HG02870 (cell line): ENCODE results near the gene SLC28A3.
"Not testable (repeated sequence)": the region's sequence is repeated elsewhere in the genome, so short reads cannot be mapped to it uniquely, and the experiment has no call there.

Experiments
- ATAC-seq: cut with Tn5 transposase; IDR thresholded peaks from one replicate; pipeline ENCODE4 v1.9.1; 2021; ENCODE audit warnings: mild to moderate bottlenecking, moderate library complexity; ENCODE audit not compliant: unreplicated experiment

Gene SLC28A3, protein sequence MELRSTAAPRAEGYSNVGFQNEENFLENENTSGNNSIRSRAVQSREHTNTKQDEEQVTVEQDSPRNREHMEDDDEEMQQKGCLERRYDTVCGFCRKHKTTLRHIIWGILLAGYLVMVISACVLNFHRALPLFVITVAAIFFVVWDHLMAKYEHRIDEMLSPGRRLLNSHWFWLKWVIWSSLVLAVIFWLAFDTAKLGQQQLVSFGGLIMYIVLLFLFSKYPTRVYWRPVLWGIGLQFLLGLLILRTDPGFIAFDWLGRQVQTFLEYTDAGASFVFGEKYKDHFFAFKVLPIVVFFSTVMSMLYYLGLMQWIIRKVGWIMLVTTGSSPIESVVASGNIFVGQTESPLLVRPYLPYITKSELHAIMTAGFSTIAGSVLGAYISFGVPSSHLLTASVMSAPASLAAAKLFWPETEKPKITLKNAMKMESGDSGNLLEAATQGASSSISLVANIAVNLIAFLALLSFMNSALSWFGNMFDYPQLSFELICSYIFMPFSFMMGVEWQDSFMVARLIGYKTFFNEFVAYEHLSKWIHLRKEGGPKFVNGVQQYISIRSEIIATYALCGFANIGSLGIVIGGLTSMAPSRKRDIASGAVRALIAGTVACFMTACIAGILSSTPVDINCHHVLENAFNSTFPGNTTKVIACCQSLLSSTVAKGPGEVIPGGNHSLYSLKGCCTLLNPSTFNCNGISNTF

DNA sequence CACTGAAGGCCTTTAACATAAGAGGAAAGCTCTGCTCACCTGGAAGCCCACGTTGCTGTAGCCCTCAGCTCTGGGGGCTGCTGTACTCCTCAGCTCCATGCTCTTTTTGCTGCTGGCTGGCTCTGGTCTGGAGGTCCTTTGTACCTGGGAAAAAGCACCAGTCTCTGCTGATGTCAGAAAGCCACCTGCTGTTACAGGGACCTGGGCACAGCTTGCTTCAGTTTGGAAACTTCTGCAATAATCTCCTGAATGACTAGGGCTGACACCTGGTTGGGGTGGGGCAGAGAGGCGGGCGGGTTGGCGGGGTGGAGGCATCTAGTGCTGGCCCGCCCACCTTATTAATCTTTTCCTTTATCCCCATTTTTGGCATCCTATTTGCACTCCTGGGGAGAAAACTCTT, at the start of gene SLC28A3:
Gene SLC28A3 (minus strand): TSS at position 224 of the 400 bp plus-strand sequence. CDS start 125 bp downstream, at position 99.
- ATAC-seq = no peak

DNA sequence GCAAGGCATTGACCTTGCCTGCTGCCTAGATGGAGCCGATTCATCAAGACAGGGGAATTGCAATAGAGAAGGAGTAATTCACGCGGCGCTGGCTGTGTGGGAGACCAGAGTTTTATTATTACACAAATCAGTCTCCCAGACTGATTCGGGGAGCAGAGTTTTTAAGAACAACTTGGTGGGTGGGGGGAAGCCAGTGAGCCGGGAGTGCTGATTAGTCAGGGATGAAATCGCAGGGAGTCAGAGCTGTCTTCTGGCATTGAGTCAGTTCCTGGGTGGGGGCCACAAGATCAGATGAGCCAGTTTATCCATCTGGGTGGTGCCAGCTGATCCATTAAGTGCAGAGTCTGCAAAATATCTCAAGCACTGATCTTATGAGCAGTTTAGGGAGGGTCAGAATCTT, 49.7 kb upstream of the SLC28A3 start:
- not testable (repeated sequence) for ATAC-seq

DNA sequence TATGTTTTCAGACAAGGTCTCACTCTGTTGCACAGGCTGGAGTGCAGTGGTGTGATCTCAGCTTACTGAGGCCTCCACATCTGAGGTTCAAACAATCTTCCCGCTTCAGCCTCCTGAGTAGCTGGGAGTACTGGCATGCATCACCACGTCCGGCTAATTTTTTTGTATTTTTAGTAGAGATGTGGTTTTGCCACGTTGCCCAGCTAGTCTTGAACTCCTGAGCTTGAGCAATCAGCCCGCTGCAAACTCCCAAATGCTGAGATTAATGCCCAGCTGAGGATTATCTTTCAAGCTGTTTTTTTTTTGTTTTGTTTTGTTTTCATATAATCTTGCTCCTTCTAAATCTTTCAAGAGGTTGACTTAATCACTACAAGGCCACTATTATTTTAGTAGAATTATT, 47.3 kb upstream of the SLC28A3 start:
- ATAC-seq = no peak

DNA sequence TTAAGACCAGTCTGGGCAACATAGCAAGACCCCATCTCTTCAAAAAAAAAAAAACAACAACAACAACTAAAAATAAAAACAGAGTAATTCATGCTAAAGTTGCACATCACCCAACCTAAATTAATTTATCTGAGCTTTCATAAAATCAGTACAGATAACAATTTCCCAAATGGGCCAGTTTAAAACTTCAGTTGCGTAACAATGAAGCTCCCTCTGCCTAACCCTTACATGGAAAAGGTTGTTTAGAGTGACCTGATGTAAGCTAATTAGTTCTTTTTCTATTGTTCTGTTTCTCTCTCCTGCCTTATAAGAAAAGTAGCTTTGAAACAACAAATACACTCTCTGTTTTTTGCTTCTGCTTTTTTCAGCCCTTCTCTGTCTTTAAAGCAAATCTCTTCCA, 46.2 kb upstream of the SLC28A3 start:
- ATAC-seq = no peak

DNA sequence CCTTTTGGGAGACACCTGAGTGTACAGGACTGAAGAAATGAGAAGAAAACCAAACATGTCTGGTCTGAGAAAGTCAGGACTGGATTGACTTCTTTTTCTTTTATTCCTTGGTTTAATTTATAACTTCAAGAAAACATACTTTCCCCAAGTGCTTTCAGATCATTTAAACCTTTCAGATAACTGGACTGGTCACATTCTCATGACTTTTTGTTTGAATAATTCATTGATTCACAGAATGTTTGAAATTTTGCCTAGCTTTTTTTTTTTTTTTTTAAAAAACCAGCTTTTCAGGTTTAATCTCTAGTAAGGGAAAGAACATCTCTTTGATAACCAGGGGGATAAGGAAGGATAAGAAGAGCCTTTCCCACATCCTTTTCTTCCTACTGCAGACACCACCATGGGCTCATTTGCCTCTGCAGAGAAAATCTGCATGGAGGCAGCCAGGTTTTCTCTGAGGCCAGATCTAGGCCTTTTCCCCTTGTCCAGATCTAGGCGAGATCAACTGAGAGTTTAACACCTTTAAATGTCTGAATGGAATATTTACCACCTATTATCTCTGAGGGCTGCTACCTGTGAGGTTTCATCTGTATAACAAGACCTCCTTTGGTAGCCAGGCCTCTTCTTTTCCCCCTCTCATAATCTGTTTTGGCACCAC, 45.0 kb upstream of the SLC28A3 start:
- no peak for ATAC-seq

DNA sequence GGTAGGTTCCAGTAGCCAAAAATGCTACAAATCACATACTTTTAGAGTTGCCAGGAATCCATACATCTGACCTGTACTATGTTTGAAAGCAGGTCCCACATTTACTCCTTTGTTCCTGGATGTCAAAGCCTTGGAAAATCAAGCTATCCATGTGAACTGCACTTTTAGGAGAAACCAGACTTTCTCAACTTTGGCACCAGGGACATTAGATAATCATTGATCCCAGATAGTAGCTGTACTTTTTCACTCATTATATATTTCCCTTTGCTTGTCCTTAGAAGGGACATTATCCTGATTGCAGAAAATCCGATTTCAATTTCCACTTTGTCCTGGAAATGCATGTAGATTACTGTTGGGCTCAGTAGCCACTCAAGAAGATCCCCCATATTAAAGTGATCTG, 44.1 kb upstream of the SLC28A3 start:
- ATAC-seq = no peak

DNA sequence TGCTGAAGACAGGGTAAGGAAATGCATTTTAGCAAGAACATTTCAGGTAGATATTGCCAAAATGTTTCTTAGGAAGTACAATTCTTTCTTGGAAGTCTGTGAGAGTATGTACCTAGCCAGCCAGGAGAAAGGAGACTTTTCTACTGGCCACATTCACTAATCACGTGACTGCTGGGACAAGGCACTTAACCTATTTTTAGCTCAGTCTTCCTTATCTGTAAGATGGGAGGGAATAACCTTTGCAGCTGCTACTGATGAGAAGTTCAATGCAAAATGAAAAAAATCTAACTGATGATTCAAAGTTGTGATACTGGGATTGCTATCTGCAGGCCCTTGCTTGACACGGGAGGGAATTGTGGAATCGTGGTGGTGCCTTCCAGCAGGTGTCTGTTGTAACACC, 42.6 kb upstream of the SLC28A3 start:
- ATAC-seq = no peak

DNA sequence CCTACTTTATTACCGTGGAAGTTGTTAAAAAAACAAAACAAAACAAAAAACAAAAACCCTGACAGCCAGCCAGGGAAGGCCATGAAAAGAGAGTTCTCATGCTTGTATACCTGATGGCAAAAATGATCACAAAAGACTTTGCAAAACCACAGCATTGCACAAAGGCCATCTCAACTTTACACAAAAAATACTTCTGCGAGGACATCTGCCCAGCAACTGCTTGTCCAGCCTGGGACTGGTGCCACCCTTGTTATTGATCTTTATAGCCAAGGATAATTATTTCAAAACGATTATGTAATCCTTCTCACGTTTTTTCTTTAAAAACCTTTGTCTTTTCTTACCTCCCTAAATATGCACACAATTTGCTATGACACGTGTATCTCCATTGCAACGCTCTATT, 42.2 kb upstream of the SLC28A3 start:
- ATAC-seq = no peak

DNA sequence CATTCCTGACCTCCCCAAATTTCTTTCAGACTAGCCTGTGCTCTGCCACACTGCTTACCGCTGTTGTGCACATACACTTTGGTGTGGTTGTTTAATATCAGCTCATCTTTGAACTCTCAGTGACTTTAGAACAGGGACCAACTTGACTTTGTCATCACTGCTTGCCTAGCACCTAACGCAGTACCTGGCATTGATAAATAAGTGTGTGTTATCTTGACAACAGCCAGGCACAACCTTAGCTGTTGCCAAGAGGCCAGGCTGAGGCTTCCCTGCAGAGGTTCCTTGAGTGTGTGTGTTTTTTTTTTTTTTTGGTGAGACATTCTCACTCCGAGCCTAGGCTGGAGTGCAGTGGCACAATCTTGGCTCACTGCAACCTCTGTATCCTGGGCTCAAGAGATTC, 41.0 kb upstream of the SLC28A3 start:
- no peak for ATAC-seq

DNA sequence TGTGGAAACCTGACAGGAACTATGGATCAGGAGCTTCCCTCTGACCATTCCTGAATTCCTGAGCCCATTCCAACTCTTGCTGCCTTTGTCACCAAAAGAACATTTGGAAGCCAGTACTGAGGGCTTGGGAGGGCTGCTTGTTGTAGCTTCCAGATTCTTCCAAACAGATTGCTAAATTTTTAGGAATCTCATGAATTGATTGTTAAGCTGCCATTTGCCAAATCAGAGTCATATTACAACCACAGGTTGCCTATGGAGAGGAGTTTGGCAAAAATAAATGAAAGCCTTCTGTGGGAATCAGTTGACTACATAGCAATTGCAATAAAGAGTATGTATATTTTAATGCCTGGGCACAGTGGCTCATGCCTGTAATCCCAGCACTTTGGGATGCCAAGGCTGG, 39.2 kb upstream of the SLC28A3 start:
- no peak for ATAC-seq

DNA sequence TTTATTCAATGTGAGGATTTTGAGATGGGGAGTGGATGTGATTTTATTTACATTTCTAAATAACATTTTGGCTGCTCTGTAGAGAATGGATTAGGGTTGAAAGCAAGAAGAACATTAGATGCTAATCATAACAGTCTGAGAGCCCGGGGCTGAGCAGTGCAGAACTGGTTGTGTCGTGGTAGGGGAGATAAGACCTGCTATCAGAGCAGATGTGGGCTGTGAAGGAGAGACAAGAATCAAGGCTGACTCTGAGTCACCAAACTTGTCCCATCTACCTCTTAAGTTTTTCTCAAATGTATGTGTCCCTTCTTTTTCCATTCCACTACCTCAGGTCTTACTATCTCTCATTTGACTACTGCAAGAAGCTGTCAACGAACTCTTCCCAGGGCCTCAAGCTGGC, 35.4 kb upstream of the SLC28A3 start:
- ATAC-seq = no peak

DNA sequence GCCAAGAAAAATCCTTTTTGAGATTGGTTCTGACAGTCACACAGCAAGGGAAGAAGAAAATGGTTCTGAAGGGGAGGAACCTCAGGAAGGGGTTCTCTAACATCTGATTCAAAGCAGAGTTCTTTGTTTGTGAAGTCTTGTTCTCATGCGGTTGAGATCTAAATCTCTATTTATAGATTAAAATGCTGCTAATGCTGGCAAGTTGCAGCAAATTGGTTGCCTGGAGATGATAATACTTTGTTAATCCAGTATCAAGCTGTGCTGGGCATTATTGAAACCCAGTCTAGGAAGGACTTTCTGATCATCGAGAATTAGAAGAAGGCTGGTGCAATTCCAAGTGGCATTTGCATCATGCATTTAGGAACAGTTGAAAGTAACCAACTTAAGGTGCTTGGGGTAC, 34.0 kb upstream of the SLC28A3 start:
- ATAC-seq = no peak

DNA sequence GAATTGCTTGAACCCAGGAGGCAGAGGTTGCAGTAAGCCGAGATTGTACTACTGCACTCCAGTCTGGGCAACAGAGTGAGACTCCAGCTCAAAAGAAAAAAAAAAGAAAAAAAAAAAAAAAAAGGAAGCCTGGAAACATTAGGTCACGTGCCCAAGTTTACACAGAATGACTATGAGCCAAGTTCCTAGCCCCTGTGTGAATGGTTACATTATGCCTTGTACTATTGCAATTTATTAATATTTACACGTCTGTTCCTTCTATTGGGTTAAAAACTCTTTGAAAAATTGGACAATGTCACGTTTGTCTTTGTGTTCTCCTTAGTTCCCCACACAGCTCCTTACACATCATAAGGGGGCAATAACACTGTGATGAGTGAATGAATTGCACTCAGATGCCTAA, 33.5 kb upstream of the SLC28A3 start:
- ATAC-seq = no peak

DNA sequence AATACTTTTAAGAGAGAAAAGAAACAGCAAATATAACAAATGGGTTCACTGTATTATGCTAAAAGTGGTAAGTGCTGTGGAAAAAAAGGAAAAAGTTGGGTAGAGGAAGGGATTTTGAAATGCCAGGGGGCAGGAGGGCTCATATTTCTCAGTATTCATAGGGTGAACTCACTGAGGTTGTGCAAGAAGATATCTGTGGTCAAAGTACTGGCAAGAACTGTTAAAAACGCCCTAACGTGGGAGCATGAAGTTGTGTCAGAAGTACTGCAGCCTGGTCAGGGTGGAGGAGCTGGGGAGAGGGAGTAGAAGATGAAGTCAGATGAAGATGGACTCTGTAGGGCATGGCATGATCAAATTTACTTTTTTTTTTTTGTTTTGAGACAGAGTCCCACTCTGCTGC, 31.2 kb upstream of the SLC28A3 start:
- no peak for ATAC-seq

DNA sequence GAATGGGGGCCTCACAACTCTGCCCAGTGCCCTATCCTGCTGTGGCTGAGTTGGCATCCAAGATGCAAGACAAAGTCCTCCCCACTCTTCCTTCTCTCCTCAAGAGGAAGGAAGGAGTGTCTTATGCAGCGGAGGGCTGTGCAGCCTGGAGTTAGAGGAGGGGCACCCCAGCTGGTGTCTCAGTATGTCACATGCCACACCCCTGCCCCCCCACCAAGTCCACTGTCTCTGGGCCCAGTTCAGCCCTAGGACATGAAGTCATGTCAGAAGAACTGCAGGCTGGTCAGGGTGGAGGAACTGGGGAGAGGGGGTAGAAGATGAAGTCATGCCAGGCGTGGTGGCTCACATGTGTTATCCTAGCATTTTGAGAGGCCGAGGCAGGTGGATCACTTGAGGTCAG, 28.0 kb upstream of the SLC28A3 start:
- ATAC-seq = no peak

DNA sequence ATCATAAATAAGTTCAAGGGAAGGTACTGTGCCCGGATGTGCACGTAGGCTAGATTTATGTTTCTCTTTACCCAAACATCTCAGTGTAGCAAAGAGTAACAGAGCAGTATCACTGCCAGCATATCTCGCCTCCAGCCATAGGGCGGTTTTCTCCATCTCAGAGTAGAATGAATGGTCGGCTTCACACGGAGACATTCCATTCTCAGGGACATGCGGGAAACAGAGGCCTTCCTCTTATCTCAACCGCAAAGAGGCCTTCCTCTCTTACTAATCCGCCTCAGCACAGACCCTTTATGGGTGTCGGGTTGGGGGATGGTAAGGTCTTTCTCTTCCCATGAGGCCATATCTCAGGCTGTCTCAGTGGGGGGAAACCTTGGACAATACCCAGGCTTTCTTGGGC, 27.2 kb upstream of the SLC28A3 start:
- ATAC-seq = not testable (repeated sequence)

DNA sequence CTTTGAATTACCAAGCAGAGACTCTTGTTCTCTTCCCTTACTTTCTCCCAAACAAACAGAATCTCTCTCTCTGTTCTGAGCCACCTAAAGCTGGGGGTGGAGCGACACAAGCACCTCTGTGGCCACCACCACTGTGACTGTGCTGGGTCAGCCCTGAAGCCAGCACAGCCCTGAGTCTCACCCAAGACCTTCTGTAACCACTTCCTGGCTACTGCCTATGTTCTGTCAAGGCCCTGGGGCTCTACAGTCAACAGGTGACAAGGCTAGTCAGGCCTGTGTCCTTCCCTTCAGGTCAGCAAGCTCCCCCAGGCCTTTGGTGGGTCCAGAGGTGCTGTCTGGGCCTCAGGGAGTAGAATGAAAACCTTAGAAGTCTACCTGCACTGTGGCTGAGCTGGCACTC, 26.1 kb upstream of the SLC28A3 start:
- no peak for ATAC-seq

DNA sequence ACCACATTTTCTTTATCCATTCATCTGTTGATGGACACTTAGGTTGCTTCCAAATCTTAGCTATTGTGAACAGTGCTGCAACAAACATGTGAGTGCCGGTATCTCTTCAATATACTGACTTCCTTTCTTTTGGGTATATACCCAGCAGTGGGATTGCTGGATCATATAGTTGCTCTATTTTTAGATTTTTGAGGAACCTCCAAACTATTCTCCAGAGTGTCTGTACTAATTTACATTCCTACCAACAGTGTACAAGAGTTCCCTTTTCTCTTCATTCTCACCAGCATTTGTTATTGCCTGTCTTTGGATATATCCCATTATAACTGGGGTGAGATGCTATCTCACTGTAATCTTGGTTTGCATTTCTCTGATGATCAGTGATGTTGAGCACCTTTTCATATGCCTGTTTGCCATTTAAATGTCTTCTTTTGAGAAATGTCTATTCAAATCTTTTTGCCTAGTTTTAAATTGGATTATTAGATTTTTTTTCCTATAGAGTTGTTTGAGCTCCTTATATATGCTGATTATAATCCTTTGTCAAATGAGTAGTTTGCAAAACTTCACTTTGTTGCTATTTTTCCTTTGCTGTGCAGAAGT, 24.4 kb upstream of the SLC28A3 start:
- ATAC-seq = not testable (repeated sequence)

DNA sequence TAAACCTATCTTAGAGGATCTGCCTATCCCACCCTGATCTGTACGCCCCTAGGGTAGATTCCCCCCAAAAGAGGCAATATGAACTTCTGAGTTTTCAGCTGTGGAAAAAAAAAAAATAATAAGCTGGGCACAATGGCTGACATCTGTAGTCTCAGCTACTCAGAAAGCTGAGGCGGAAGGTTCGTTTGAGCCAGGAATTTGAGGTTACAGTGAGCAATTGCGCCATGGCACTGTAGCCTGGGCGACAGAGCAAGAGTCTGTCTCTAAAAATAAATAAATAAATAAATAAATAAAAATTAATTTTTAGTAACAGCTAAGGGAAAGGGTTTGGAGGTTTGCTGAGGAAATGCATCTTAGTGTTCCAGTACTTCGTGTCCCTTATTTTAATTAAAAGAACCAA, 21.1 kb upstream of the SLC28A3 start:
- no peak for ATAC-seq

DNA sequence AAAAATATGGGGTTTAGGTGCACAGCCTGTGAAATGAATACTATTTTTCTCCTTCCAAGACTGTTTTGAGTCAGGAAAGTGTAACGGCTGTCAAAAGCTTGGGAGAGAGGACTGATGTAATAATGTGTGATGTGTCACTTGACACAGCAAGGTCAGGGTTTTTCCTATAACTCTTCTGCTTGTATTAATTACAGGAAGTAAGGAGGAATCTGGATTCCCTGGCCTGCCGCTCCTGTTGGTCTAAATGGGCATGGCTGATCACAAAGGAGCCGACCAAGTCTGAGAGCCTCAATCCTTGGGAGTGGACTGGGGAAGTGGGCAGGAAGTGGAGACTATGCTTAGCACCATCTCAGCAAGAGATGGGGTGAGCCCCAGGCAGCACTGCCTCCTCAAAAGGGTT, 16.7 kb upstream of the SLC28A3 start:
- no peak for ATAC-seq

DNA sequence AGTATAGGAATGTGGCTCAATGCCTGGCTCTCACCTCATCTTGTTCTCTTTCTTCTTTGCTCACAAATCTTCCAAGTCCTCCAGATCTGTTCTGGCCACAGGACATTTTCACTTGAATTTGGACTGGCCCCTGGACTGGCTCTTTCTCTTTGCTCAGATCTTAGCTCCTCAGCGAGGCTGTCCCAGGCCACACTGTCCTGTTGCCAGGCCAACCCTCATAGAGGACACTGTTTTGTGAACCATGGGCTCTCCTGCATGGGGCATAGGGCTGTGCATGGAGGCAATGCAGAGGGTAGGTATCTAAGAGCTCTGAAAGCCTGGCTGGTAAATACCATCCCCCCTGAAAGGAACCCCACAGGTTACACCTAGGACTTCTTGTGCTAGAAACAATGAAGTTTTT, 13.5 kb upstream of the SLC28A3 start:
- ATAC-seq = no peak

DNA sequence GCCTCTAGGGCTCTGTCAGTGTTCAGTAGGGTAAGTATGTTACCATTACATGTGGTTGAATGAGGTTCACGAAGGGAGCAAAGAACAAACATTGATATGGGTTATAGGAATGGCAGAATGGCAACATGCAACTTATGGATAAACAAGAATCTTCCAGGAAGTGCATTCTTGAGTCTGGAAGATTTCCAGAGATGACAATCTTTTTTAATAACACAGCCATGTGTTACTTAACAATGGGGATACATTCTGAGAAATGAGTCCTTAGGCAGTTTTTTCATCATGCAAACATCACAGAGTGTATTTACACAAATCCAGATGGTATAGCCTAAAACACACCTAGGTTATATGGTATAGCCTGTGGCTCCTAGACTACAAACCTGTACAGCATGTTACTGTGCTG, 9.1 kb upstream of the SLC28A3 start:
- no peak for ATAC-seq
